ENCODE measurements around the gene DHX57. TPM values are rescaled to one million over a fixed set of nuclear protein-coding genes. Genes with fewer than 3 reads are reported as not detected.
A peak's percentile ranks its signal among the peaks of the same experiment; 100 is the strongest.

Gene DHX57
- total and polyA plus RNA-seq, 2 donors (not counting 3 experiments of a cell fraction or from before 2014, with no cell fraction given) = 8.7 to 28.2 TPM

DNA sequence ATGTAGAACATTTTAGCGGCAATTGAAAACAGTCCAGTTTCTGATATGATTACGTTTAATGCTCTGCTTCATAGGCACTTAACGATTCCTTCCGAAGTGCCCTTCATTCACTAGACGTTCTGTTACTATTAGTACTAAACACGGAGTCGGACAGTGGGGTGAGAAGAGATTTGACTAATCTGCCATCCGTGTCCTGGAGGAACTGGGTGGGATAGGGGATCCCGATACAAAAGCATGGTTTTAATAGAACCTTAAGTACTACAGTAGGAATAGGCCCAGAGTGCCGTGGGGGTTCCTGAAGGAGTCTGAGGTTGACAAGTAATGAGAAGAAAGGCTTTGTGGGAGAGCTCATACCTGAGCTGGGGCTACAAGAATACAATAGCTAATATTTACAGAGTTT, 673 bp upstream of the DHX57 start:
- no peak for TF ChIP-seq JUN (IDR thresholded peaks at IDR 0.05; ENCODE audit: borderline replicate concordance, insufficient read depth, insufficient read length, low read depth)
- TF ChIP-seq, protein P1, sequence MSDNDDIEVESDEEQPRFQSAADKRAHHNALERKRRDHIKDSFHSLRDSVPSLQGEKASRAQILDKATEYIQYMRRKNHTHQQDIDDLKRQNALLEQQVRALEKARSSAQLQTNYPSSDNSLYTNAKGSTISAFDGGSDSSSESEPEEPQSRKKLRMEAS (IDR thresholded peaks at IDR 0.05; ENCODE audit: insufficient read depth, insufficient read length) = no peak
- no peak for TF ChIP-seq MYC (IDR thresholded peaks at IDR 0.05; ENCODE audit: low read depth, low read length)
- no peak for TF ChIP-seq FOS (IDR thresholded peaks at IDR 0.05; ENCODE audit: borderline replicate concordance, insufficient read depth, low read length)
- no peak for TF ChIP-seq EZH2 (IDR thresholded peaks at IDR 0.05; ENCODE audit: borderline replicate concordance, low read depth, low read length, severe bottlenecking)
- TF ChIP-seq GATA2 (IDR thresholded peaks at IDR 0.05; ENCODE audit: insufficient read depth, insufficient read length, low read depth, low read length) = no peak
- dilution Hi-C loops (cut with MboI; ENCODE audit: extremely low pct_ligation_motif_present, low sequenced_read_pairs) (no loop called here), intact Hi-C loops (cut with micrococcal nuclease) (no loop called here)
- no peak for FAIRE-seq
- Histone ChIP-seq H4K20me1 (replicated peaks; ENCODE audit: control insufficient read depth, extremely low read depth, insufficient read depth, low read length) (no peaks in the 10 kb centered on the region), H3K9ac (replicated peaks; ENCODE audit: extremely low read depth, insufficient read depth, low read length) (peak overlapping the region; percentile 72), H3K9me3 (replicated peaks; ENCODE audit: control insufficient read depth, insufficient read depth, low read length) (no peaks in the 10 kb centered on the region), H2AFZ (ENCODE audit: low read depth, low read length) (peak overlapping the region; percentile 86), H3K27ac (ENCODE audit: insufficient read depth, low read depth, low read length) (no peak overlapping the region), H3K27me3 (ENCODE audit: control insufficient read depth in 2 of 2, insufficient read depth in 2 of 2, low read length in 2 of 2) (no peaks in the 10 kb centered on the region), H3K79me2 (ENCODE audit: control insufficient read depth, insufficient read depth, low read length) (peaks cover 20% of the 10 kb centered on the region), H3K4me3 (replicated peaks in 1 of 3; ENCODE audit: insufficient read depth in 1 of 3, low read depth in 1 of 3, low read length in 3 of 3) (peak overlapping the region; percentile 60 to 81 (median 66)), H3K9me1 (replicated peaks; ENCODE audit: control insufficient read depth, extremely low read depth, insufficient read depth, low read length) (no peaks in the 10 kb centered on the region), H3K4me2 (ENCODE audit: insufficient read depth, low read length) (peak overlapping the region; percentile 73), H3K4me1 (ENCODE audit: control insufficient read depth, extremely low read depth, insufficient read depth, low read length) (peaks cover 13% of the 10 kb centered on the region), H3K36me3 (ENCODE audit: control insufficient read depth in 2 of 2, extremely low read depth in 1 of 2, insufficient read depth in 2 of 2, low read length in 2 of 2) (peaks cover 0 to 3% of the 10 kb centered on the region in 2 experiments)
- ChIA-PET POLR2A (interaction anchor here (1.8 kb wide), 1 partner anchor 125 kb away, joined by 8 read pairs; the partner anchor contains the start of gene SRSF7), CTCF (interaction anchor here (1.1 kb wide), 2 partner anchors 71 to 353 kb away, joined by 4 read pairs; no protein-coding TSS in a partner anchor)
- no peak for DNase-seq (ENCODE audit: low read depth, low spot score)
- no TSS peak for BruUV-seq (replicated peaks)

DNA sequence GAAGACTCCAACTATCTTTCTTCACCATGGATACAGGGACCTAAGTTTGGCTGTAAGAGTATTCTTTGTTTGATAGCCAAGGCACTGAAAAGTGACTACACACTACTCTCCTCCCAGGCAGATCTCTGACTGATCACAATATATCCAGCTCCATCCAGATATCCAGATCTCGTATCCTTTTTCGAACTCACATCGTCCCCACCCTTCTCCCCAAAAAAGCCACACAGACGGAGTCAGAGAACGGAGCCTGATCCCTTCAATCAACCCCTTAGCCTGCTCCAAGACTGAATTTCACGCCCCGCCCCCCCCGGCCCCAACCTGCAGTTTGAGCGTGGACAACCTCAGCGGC, 533 bp downstream of the DHX57 start:
- Histone ChIP-seq H3K36me3 (ENCODE audit: control insufficient read depth in 2 of 2, extremely low read depth in 1 of 2, insufficient read depth in 2 of 2, low read length in 2 of 2) (no peaks in the 10 kb centered on the region), H3K27ac (ENCODE audit: insufficient read depth, low read depth, low read length) (peak overlapping the region; percentile 40), H3K4me3 (replicated peaks in 1 of 3; ENCODE audit: insufficient read depth in 1 of 3, low read depth in 1 of 3, low read length in 3 of 3) (peak overlapping the region; percentile 60 to 81 (median 66)), H3K79me2 (ENCODE audit: control insufficient read depth, insufficient read depth, low read length) (peaks cover 22% of the 10 kb centered on the region), H3K9me3 (replicated peaks; ENCODE audit: control insufficient read depth, insufficient read depth, low read length) (no peaks in the 10 kb centered on the region), H3K9me1 (replicated peaks; ENCODE audit: control insufficient read depth, extremely low read depth, insufficient read depth, low read length) (no peaks in the 10 kb centered on the region), H3K9ac (replicated peaks; ENCODE audit: extremely low read depth, insufficient read depth, low read length) (peak overlapping the region; percentile 72), H3K27me3 (ENCODE audit: control insufficient read depth in 2 of 2, insufficient read depth in 2 of 2, low read length in 2 of 2) (no peaks in the 10 kb centered on the region), H2AFZ (ENCODE audit: low read depth, low read length) (peak overlapping the region; percentile 86), H4K20me1 (replicated peaks; ENCODE audit: control insufficient read depth, extremely low read depth, insufficient read depth, low read length) (no peaks in the 10 kb centered on the region), H3K4me2 (ENCODE audit: insufficient read depth, low read length) (peak overlapping the region; percentile 73), H3K4me1 (ENCODE audit: control insufficient read depth, extremely low read depth, insufficient read depth, low read length) (peaks cover 13% of the 10 kb centered on the region)
- dilution Hi-C loops (cut with MboI; ENCODE audit: extremely low pct_ligation_motif_present, low sequenced_read_pairs) (no loop called here), intact Hi-C loops (cut with micrococcal nuclease) (no loop called here)
- POLR2A ChIA-PET = interaction anchor here (1.8 kb wide), 1 partner anchor 124 kb away, joined by 8 read pairs; the partner anchor contains the start of gene SRSF7
- FAIRE-seq (peak; percentile 28), DNase-seq (ENCODE audit: low read depth, low spot score) (no peak)
- no TSS peak for BruUV-seq (replicated peaks)
- TF ChIP-seq, protein P2, sequence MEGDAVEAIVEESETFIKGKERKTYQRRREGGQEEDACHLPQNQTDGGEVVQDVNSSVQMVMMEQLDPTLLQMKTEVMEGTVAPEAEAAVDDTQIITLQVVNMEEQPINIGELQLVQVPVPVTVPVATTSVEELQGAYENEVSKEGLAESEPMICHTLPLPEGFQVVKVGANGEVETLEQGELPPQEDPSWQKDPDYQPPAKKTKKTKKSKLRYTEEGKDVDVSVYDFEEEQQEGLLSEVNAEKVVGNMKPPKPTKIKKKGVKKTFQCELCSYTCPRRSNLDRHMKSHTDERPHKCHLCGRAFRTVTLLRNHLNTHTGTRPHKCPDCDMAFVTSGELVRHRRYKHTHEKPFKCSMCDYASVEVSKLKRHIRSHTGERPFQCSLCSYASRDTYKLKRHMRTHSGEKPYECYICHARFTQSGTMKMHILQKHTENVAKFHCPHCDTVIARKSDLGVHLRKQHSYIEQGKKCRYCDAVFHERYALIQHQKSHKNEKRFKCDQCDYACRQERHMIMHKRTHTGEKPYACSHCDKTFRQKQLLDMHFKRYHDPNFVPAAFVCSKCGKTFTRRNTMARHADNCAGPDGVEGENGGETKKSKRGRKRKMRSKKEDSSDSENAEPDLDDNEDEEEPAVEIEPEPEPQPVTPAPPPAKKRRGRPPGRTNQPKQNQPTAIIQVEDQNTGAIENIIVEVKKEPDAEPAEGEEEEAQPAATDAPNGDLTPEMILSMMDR (IDR thresholded peaks at IDR 0.05; ENCODE audit: extremely low read depth in 1 of 2, insufficient read depth in 1 of 2, low read depth in 1 of 2, low read length in 2 of 2) = no peak
- CTCF ChIA-PET = interaction anchor here (1.1 kb wide), 1 partner anchor 354 kb away, joined by 4 read pairs; no protein-coding TSS in a partner anchor
